Myocyte (in vitro differentiated cells): Measurements from ENCODE around the gene PLCB1. TPM values are rescaled to one million over a fixed set of nuclear protein-coding genes. Genes with fewer than 3 reads are reported as not detected.

ENCODE experiments used
- DNase-seq: peaks from one replicate; pipeline ENCODE4 v3.0.0-alpha.2; 2012; ENCODE audit warnings: low read depth
- total RNA-seq: library from RNA; depleted of rRNA; stranded (reverse); fragments of >200 nt; gene quantifications from 2 replicates; pipeline ENCODE4 v1.2.3, GENCODE V29; 2014

Gene PLCB1
- total RNA-seq, 1 donor from 2014 or later = 0.29 TPM

DNA sequence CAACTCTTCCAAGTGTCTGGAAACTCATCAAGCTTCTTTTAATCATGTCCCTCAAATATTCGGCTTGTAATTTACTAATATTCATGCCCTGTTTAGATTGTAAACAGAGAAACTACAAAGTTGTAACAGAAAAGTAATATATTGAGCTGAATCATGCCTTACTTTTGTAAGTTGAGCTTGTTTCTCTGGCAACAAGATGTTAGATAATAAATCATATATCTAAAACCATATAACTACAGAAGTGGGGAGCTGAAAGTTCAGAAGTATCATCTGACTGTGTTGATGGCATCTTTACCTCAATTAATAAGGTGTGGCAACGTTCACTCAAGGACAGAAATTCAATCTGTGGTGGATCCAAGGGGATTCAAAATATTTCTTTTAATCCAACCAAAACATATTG, 263.9 kb downstream of the PLCB1 start:
- no peak for DNase-seq

DNA sequence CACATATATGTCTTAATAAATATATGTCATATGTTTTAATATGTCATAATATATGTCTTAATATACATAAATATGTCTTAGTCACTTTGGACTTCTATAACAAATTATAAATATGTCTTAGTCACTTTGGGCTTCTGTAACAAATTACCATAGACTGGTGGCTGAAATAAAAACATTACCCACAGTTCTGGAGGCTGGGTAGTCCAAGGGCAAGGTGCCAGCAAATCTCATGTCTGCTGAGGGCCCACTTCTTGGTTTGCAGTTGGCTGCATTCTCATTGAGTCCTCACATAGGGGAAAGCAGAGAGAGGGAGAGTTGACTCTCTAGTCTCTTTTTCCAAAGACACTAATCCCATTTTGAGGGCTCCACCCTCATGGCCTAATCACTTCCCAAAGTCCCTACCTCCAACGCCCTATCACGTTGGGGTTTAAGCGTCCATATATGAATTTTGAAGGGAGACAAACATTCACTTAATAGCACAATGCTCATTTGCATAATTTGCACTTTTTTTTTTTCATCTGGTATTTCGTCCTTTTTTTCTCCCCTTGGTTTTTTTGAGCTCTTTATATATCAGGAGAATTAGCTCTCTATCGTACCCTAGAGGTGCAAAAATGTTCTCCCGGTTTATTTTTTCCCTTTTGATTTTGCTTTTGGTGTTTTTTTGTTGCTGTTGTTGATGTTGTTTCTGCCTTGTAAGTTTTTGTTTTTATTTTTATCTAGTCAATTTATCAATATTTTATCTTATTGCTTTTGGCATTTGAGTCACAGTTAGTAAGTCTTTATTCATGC, 266.4 kb downstream of the PLCB1 start:
- DNase-seq = no peak

DNA sequence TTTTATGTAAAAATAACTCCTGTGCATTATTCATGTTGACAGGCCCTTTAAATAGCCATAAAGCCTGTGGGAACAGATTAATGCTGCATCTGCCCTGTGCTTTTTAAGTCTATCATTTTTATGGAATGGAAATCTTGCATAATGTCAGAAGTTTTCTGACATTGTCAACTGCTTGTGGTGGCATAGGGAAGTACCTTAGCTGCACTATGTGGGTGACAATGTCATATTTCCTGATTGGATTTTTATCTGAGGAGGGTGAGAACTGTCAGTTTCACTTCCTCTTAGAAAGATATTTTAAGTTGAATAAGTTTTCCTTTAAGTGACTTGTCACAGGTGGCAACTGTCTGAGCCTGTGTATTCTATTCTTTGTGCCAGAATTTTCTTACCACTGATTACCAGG, 267.9 kb downstream of the PLCB1 start:
- DNase-seq = no peak

DNA sequence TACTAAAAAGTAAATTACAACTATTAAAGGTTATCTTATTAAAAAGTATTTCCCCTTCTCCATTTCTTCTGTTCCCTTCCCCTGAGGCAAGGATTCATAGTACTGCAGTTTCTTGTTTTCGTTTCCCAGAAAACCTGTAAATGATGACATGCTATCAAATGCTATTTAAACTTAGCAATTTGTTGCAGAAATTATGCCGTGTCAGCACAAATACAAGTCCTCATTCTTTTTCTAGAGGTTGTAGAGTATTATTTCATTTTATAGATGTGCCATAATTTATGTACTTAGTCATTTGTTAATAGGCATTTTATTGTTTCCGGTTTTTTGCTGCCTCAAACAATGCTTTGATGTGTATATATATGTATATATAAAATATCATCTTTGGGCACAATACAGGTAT, 268.4 kb downstream of the PLCB1 start:
- no peak for DNase-seq

DNA sequence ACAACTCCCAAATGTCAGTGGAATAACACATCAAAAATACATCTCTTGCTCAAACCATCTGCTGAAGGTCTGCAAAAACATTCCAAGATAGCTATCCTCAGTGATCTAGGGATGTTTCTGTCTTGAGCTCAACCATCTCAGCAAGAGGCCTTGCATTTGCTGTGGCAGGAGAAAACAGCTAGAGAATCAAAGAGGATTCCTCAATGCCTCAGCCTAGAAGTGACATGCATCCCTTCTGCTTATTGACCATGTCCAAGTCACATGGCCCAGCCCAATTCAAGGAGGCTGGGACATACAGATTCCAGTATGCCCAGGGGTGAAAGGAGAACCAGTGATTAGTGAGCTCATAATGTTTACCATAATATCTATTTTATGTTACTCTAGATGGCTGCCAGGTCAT, 269.5 kb downstream of the PLCB1 start:
- no peak for DNase-seq

DNA sequence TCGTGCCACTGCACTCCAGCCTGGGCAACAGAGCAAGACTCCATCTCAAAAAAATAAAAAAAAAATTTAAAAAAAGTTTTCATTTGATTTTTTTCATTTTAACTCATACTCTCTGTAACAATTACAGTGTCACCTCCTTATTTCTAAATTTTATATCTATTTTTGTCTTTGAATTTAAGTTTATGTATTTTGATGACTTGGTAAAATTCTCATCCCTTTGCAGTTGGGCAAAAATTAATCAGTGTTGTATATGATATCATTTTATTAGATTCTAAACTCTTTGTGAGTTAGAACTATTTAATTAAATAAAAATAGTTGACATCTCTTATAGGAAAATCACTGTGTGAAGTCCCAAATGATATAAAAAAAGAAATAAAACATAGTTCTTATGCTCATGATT, 270.7 kb downstream of the PLCB1 start:
- no peak for DNase-seq

DNA sequence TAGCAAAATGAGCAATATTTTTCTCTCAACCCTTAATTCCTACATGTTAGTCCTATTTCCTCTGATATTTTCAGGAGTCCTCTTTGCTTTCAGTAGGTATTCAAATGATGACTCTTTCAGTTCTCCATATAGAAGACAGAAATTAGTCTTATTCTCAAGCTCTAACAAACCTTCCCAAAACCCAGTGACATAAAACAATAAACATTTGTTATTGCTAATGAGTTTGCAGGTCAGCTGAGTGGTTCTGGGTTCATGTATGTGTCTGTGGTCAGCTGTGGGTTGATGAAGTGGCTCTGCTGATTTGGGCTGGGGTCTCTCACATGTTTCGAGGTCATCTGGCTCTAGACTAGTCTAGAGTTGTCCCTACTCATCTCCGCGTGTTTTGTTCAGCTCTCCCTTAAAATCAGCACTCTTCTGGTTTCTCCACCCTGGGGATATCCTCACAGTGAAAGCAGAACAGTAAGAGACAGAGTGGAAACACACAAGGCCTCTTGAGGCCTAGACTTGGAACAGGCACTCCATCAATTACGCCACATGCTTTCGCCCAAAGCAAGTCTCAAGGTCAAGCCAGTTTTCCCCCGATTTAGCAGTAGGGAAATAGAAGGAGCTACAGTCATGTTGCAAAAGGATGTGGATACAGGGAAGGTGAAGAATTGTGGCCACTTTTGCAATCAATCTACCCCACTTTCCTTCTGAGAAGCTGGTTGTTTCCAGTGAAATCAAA, 273.0 kb downstream of the PLCB1 start:
- DNase-seq = no peak

DNA sequence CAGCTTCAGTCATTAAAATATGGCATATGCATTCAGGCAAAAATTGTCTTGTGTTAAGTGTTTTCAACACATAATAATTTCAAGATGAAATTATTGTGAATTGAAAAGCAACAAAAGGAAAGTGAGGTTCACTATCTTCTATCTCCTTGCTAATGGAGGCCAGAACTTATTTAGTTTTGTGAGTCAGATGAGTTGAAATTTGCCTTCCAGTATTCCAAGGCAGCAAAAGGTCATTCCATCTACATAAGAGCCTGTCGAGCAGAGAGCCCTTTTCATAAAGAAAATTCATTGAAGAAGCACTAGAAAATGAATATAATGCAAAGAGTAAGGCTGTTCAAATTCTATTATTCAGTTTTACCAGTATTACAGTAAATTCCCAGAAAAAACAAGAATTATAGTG, 274.3 kb downstream of the PLCB1 start:
- DNase-seq = no peak

DNA sequence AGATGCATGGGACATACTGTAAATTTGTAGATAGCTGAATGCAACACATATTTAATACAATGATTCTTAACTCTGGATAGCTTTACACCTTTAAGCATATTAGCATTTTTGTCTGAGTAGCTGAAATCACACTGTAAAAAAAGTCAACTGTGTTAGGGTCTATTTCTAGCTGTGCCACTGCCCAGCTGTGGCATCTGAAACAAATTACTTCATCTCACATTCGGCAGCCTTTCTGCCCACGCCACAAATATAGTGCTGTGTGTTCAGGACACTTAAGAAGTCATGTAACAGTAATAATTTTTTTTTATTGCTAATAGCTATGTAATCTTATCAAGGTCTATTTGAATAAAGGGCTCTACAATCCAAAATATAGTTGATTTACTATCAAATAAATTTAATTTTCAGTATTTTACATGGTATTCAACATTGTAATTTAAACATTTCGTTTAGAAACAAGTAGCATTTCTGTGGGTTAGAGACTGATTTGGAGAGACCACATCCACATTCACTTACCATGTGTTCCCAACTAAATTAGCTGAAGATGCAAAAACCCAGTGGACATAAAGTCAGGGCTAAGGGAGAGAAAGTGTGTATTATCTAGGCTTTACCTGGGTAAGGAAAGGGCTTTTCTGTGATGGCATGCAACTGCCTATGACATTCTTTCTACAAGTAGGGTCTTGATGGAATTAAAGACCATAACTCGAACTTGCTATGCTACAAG, 276.7 kb downstream of the PLCB1 start:
- peak; percentile 13 for DNase-seq

DNA sequence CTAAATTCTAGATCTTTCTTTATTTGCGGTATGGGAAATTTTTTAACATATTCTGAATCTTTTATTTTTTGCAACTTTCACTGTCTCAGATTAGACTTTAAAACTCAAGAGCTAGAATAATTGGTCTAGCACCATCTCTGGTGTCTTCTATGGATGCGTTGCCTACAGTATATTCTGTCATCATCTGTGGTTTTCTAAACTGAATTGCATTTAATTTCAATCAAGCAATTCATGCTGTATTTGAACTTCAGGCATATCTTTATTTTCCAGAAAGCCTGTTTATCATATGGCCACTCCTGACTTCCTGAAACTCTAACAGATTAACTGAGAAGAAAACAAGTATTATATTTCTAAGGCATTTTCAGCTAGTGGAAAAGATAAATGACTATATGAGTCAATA, 281.6 kb downstream of the PLCB1 start:
- DNase-seq = no peak

DNA sequence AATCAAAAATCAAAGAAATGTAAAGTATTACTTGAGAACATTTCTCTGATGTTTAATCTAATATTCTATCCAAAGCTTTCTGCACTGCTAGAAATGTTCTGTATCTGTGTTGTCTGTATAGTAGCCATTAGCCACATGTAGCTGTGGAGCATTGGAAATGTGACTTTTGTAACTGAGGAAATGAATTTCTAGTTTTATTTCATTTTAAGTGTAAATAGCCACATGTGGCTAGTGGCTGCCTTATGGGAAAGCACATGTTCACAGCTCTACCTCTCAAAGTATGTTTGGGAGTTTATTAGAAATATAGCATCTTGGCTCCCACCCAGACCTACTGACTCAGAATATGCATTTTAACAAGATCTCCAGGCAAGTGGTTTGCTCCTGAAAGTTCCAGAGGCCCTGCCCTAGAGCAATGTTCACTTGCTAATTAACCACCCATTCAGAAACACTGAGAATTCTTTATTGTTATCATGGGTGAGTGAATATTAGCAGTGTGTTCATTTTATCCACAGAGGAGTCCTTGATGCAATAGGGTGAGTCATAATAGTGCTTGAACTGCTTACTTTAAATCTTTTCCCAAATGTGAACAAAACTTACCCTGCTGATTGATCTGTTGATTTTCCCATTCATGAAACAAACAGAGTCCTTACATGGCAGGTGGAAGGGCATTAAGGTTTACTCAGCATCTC, 282.7 kb downstream of the PLCB1 start:
- no peak for DNase-seq

DNA sequence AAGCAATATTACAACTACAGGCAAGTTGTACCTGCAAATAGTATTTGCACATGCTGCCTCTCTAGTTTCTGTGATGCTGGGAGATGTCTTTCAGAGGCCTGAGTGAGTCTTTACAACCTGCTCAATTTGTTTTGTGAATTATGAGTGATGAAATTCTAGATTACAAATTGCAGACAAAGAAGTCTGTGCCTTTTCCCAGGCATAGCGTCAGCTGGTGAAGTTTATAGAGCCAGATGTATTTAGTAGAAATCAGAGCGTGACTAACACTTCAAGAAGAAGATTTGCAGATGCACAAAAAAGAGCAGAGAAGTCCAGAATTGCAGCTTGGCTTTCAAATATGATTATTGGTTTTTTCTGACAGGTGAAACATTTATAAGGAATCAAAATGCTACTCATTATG, 289.9 kb downstream of the PLCB1 start:
- DNase-seq = no peak

DNA sequence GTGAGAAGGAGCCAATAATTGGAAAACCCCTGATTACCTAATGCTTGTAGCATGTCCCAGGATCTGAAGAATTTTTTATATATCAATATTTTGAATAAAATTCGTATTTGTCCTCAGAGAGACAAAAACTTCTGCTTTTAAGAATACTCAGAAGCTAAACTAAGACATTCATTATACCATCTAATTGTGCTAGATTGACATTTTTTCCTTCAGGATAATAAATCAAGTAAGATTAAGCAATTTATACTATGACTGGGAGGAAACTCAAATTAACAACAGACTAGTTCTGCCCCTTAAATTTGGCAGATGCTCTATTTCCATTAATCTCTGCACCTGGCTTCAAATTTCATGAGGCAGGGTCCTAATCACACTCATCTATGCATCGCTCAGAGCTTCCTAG, 291.4 kb downstream of the PLCB1 start:
- DNase-seq = no peak

DNA sequence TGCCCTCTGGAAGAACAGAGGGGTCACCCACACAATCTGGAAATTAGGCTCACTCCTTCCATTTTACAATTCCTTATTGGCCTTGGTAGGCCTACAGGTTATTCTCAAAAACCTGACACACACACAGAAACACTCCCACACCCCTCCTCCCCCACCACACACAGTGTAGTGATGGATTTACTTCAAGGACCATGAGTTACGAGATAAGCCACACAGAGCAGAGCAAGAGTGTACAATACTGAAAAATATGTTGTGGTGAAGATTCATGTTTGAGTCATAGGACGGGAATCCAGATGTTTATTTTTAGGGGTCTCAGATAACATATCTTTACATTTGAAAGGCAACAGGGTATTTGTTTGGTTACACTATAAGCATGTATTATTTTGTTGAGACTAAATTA, 291.9 kb downstream of the PLCB1 start:
- no peak for DNase-seq

DNA sequence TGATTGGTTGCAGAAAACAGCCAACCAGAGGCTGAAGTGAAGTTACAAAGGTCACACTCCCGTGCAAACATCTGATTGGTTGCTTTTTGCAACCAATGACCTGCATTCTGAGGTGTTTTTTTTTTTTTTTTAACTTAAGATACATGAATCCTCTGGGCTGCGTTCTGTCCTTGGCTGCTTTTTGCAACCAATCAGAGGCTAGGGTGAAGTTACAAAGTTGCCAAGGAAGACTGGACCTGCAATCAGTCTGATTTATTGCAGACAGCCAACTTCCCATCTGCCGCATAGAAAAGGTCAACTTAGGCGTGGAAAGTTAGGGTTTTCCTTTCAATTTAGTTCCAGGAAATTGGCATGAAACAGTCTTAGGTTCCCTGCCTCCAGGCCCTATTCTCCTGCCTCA, 292.9 kb downstream of the PLCB1 start:
- no peak for DNase-seq

DNA sequence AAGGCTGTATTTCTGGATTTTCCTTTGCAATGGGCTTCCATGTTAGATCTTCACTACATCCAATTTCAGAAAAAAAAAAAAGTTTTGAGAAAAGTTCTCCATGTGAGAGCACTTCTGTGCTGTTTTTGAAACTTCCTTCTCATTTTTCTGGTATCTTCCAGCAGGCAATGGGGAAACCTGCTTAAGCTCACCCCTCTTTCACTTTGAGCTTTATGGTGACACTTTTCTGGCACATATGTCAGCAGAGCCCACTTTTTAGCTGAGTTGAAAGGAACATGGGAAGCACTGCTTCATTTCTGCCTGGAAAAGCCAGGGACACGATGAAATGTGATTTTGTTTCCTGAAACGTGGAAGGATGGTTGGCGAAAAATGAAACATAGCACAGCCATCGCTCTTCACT, 293.7 kb downstream of the PLCB1 start:
- no peak for DNase-seq

DNA sequence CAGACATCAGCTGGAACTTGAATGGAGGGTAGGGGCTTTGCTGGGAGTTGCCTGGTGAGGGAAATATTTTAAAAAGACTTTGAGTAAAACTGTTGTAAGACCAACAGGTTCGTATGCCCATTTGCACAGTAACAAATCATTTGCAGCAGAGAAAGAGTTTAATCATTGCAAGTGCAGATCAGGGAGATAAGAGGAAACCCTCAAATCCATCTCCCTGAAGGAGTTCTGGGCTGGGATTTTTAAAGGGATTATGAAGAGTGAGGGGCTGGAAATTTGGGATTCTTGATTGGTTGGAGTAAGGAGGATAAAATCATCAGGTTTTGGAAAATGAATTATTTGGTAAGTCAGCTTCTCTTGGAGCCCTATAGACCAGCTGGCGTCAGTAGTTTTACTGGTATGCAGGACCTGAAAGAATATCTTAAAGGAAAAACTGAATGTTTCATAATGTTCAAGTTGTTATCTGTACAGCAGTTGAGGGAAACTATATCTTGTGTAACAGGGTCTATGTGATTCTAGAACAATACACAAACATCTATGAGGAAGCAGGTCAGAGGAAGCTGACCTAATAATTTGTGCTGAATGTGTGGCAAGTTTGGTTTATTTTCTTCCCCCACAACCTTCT, 295.5 kb downstream of the PLCB1 start:
- no peak for DNase-seq

DNA sequence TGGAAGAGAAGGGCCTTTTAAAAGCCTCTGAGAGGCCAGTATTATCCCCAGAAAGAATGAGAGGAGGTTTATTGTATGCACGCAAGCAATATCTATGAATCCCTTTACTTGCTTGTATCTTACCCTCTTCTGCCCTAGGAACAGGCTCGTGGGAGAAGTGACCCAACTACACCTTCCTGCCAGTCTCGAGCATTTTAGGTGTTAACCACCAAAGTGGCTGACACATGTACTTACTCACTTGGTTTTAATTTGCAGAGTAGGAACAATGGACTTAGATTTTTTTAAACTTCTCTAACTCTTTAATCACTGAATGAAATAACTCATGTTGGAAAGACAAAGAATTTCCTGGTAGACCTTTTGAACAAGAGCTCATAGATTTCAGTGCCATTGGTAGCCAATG, 296.9 kb downstream of the PLCB1 start:
- no peak for DNase-seq

DNA sequence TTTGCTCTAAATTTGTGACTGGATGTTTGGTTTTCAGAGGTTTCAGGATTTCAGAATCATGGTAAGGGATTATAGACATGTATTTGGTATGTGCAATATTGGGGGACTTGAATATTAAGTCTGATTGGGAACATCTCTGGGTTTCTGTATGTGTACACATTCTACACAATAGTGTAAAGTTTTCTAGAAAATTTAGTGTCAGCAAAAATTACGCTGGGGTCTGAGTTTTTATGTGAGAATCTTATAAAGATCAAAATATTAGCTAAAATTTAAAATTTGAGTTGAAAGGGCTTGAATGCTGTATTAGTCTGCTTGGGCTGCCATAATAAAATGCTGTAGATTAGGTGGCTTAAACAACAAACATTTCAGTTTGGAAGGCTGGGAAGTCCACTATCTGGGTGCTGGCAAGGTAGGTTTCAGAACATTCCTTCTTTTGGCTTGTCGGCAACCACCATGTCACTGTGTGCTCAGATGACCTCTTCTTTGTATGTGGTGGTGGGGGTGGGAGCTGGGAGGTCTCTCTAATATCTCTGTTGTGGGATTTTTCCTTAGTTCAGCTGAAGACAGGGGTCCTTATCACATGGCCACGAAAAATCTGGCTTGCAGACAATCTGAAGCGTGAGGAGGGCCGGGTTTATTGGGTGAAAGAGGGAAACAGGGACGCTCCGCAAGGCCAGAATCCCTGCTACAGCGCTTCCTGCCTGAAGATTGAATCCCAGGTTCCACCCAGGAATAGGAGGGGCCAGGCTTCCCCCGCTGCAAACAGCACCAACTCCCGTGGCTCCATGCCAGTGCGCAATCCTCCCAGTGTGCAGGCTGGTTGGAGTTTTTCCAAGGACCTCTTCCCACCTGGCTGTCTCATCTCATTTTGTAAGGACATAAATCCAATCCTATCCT, 299.7 kb downstream of the PLCB1 start:
- no peak for DNase-seq

DNA sequence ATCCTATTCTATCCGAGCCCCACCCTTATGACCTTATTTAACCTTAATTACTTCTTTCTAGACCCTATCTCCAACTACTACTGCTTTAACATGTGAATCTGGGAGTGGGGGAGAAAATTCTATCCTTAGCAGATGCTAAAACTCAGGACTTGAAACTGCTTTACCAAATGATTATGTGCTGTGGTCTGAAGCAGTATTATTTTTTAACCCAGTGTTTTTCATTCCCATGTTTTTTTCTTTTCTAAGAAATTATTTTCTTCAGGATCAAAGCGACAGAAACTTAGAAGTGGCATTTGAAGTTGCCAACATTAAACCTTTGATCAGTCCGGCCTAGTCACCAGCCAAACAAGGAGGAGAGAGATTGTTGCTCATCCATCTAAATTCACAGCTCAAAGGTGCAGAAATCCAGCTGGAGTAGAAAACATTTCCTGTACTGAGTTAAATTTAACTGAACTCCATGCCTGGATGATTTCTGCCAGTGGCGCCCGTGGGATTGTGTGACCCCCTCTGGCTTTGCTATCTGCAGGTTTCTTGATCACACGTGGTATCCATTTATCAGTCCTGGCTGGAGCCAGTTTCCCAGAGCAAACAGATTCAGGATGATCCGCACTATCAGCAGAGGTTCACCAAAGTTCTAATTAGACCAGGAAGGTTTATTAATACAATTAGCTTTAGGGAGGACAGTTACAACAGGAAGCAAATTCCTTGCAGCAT, 300.5 kb downstream of the PLCB1 start:
- DNase-seq = no peak
